ENCODE data around the gene SIGLEC9. TPM values are rescaled to one million over a fixed set of nuclear protein-coding genes. Genes with fewer than 3 reads are reported as not detected.

Gene SIGLEC9
- total and polyA plus RNA-seq, 10 of the 15 experiments (the other 5 are each of a cell fraction or from before 2014, with no cell fraction given): 0.10 TPM; not detected in 9

DNA sequence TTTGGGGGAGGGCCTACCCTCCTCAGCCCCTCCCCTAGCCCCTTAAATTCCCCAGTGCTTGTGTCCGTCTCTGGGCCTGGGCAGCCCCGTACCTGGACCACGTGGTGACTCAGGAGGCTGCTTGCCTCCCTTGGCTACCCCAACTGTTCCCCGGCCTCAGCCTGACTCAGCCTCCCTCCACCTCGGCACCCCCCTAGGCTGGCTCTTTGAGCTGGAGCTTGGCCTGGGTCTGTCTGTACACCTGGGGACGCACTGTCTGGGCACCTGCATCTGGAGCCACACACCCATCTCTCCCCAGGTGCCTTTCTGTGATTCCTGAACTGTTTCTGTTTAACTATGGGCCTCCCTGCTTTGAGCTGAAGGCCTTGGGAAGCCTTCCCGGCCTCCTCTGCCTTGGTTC, 40.2 kb upstream of the SIGLEC9 start:
- TF ChIP-seq EP300 (IDR thresholded peaks at IDR 0.05; ENCODE audit: borderline replicate concordance in 1 of 2, control insufficient read depth in 1 of 2, low read depth in 2 of 2, low read length in 2 of 2) (no peak), FOXM1 (IDR thresholded peaks at IDR 0.05; ENCODE audit: low read depth, low read length) (no peak), ZNF384 (IDR thresholded peaks at IDR 0.05; ENCODE audit: borderline replicate concordance, low read depth, low read length) (no peak), POLR2A (IDR thresholded peaks at IDR 0.05; ENCODE audit: low read depth, low read length) (no peak), WRNIP1 (IDR thresholded peaks at IDR 0.05; ENCODE audit: borderline replicate concordance, low read depth, low read length) (no peak), BACH1 (IDR thresholded peaks at IDR 0.05; ENCODE audit: borderline replicate concordance) (no peak), IRF4 (IDR thresholded peaks at IDR 0.05; ENCODE audit: low read depth, low read length) (no peak), RUNX3 (IDR thresholded peaks at IDR 0.05; ENCODE audit: low read length) (no peak), LARP7 (IDR thresholded peaks at IDR 0.05) (no peak), NBN (IDR thresholded peaks at IDR 0.05) (no peak), PAX8 (IDR thresholded peaks at IDR 0.05) (no peak), RAD21 (IDR thresholded peaks at IDR 0.05; ENCODE audit: insufficient read depth, low read depth, low read length) (no peak), HDGF (IDR thresholded peaks at IDR 0.05) (no peak), BHLHE40 (IDR thresholded peaks at IDR 0.05; ENCODE audit: borderline replicate concordance in 1 of 2, low read depth in 2 of 2, low read length in 1 of 2) (no peak), SREBF1 (IDR thresholded peaks at IDR 0.05; ENCODE audit: low read length) (no peak)
- TF ChIP-seq, protein P1, sequence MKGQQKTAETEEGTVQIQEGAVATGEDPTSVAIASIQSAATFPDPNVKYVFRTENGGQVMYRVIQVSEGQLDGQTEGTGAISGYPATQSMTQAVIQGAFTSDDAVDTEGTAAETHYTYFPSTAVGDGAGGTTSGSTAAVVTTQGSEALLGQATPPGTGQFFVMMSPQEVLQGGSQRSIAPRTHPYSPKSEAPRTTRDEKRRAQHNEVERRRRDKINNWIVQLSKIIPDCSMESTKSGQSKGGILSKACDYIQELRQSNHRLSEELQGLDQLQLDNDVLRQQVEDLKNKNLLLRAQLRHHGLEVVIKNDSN (IDR thresholded peaks at IDR 0.05; ENCODE audit: borderline replicate concordance, extremely low read length, insufficient read depth, low read depth, low read length): no peak
- TF ChIP-seq, protein P2, sequence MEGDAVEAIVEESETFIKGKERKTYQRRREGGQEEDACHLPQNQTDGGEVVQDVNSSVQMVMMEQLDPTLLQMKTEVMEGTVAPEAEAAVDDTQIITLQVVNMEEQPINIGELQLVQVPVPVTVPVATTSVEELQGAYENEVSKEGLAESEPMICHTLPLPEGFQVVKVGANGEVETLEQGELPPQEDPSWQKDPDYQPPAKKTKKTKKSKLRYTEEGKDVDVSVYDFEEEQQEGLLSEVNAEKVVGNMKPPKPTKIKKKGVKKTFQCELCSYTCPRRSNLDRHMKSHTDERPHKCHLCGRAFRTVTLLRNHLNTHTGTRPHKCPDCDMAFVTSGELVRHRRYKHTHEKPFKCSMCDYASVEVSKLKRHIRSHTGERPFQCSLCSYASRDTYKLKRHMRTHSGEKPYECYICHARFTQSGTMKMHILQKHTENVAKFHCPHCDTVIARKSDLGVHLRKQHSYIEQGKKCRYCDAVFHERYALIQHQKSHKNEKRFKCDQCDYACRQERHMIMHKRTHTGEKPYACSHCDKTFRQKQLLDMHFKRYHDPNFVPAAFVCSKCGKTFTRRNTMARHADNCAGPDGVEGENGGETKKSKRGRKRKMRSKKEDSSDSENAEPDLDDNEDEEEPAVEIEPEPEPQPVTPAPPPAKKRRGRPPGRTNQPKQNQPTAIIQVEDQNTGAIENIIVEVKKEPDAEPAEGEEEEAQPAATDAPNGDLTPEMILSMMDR (IDR thresholded peaks at IDR 0.05 in 2 of 3, conservative IDR thresholded peaks at IDR 0.05 in 1 of 3; ENCODE audit: control insufficient read depth in 2 of 3, extremely low read depth in 1 of 3, insufficient read depth in 1 of 3, low read depth in 3 of 3, low read length in 3 of 3): no peak
- TF ChIP-seq, protein P3, sequence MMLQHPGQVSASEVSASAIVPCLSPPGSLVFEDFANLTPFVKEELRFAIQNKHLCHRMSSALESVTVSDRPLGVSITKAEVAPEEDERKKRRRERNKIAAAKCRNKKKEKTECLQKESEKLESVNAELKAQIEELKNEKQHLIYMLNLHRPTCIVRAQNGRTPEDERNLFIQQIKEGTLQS (IDR thresholded peaks at IDR 0.05; ENCODE audit: borderline replicate concordance, extremely low read depth, low read depth, low read length): no peak
- no peaks in the 10 kb centered on the region for H3K9me3 ChIP-seq (replicated peaks; ENCODE audit: control insufficient read depth, insufficient read depth, low read length)
- no peak overlapping the region for H3K4me2 ChIP-seq (ENCODE audit: control insufficient read depth, insufficient read depth)
- H3K36me3 ChIP-seq (ENCODE audit: control insufficient read depth in 2 of 2, insufficient read depth in 2 of 2, low read length in 1 of 2): no peaks in the 10 kb centered on the region
- ChIA-PET CTCF (no interaction called here), RAD21 (ENCODE audit: unreplicated experiment) (no interaction called here), SMC1A (ENCODE audit: uncharacterized antibody, unreplicated experiment) (interaction anchor here (0.6 to 0.7 kb wide), 2 partner anchors 19 to 293 kb away, joined by 3 read pairs; no protein-coding TSS in a partner anchor), POLR2A (no interaction called here)
- no peak overlapping the region for H3K27ac ChIP-seq (ENCODE audit: control insufficient read depth, insufficient read depth)
- no peaks in the 10 kb centered on the region for H3K4me1 ChIP-seq (ENCODE audit: control insufficient read depth, insufficient read depth, low read length)
- H3K79me2 ChIP-seq (ENCODE audit: control insufficient read depth, insufficient read depth, low read length): no peaks in the 10 kb centered on the region
- ATAC-seq: no peak
- no peak overlapping the region for H2AFZ ChIP-seq (ENCODE audit: control insufficient read depth, low read depth, low read length)
- H3K27me3 ChIP-seq (replicated peaks in 1 of 2; ENCODE audit: control insufficient read depth in 2 of 2, insufficient read depth in 2 of 2, low read length in 1 of 2): no peaks in the 10 kb centered on the region
- intact Hi-C loops (cut with micrococcal nuclease; ENCODE audit: unreplicated experiment): no loop called here
- no TSS peak for BruUV-seq (replicated peaks)
- no peak for DNase-seq (ENCODE audit: low read depth, low spot score)
- 37% methylated on average over 6 of the region's 7 CpGs for WGBS (ENCODE audit: insufficient coverage, insufficient replicate concordance, low lambda C conversion rate, missing lambda C conversion rate)
- H3K9ac ChIP-seq (ENCODE audit: control insufficient read depth, insufficient read depth, low read length): no peak overlapping the region
- FAIRE-seq: no peak
- H3K4me3 ChIP-seq: no peak overlapping the region
- in situ Hi-C loops (cut with MboI): no loop called here
- H4K20me1 ChIP-seq (ENCODE audit: control insufficient read depth, insufficient read depth): no peaks in the 10 kb centered on the region
